ENCODE results near the gene PODNL1. TPM values are rescaled to one million over a fixed set of nuclear protein-coding genes. Genes with fewer than 3 reads are reported as not detected.
"Not testable (repeated sequence)": the region's sequence is repeated elsewhere in the genome, so short reads cannot be mapped to it uniquely, and the experiment has no call there.

Gene PODNL1
- total RNA-seq, 2 experiments from 2014 or later: 0.25 to 0.46 TPM

DNA sequence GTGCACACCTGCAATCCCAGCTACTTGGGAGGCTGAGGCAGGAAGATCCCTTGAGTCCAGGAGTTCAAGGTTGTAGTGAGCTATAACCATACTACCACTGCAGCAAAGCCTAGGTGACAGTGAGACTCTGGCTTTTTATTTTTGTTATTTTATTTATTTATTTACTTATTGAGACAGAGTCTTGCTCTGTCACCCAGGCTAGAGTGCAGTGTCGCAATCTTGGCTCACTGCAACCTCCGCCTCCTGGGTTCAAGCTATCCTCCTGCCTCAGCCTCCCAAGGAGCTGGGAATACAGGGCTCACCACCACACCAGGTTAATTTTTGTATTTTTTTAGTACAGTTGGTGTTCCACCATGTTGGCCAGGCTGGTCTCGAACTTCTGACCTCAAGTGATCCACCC, 35.3 kb upstream of the PODNL1 start:
- H3K9me3 Mint-ChIP-seq (ENCODE audit: low read depth); H3K27ac Mint-ChIP-seq; ATAC-seq; intact Hi-C loops (cut with DNase I, micrococcal nuclease); H3K4me1 Mint-ChIP-seq; H3K27me3 Mint-ChIP-seq; DNase-seq; H3K4me3 Mint-ChIP-seq; POLR2A ChIA-PET: not testable (repeated sequence)
- CTCF ChIA-PET: interaction anchor here (0.7 kb wide), 2 partner anchors 80 to 142 kb away, joined by 3 read pairs; no protein-coding TSS in a partner anchor
- peaks cover 10% of the 10 kb centered on the region for H3K36me3 Mint-ChIP-seq (ENCODE audit: low read depth)

DNA sequence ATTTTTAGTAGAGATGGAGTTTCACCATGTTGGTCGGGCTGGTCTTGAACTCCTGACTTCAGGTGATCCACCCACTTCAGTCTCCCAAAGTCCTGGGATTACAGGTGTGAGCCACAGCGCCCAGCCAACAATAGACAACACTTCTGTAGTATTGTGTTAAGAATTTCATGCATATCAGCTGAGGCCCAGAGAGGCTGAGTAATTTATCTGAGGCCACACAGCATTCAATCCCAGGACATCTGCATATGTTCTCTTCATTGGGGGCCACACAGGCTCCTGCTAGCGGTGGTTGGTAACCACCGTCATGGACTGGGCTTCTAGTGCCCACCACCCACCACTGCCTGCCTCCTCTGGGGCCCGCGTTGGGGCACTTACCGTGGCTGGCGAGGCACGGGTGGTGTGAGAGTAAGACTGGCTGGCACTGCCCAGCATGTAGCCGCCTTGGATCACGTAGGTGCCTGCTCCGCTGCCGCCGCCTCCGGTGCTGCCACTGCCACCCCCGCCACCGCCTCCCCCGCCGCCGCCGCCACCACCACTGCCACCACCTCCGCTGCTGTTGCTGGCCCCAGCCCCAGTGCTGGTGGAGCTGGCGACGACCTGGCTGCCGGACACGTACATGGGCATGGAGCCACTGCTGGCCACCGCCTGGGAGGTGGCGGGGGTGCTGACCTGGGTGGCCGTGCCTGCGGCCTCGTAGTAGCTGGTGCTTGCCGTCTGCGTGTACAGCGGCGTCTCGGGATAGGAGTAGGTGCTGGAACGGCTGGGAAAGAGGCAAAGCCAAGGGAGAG, 34.3 kb upstream of the PODNL1 start:
- intact Hi-C loops (cut with DNase I, micrococcal nuclease): no loop called here
- CTCF ChIA-PET: interaction anchor here (0.7 kb wide), 2 partner anchors 80 to 142 kb away, joined by 3 read pairs; no protein-coding TSS in a partner anchor
- POLR2A ChIA-PET: no interaction called here
- Mint-ChIP-seq H3K27ac (no peak overlapping the region), H3K36me3 (ENCODE audit: low read depth) (peaks cover 10% of the 10 kb centered on the region), H3K9me3 (ENCODE audit: low read depth) (no peaks in the 10 kb centered on the region), H3K4me3 (no peak overlapping the region), H3K4me1 (peaks cover 8% of the 10 kb centered on the region), H3K27me3 (no peaks in the 10 kb centered on the region)
- DNase-seq (no peak), ATAC-seq (no peak)

DNA sequence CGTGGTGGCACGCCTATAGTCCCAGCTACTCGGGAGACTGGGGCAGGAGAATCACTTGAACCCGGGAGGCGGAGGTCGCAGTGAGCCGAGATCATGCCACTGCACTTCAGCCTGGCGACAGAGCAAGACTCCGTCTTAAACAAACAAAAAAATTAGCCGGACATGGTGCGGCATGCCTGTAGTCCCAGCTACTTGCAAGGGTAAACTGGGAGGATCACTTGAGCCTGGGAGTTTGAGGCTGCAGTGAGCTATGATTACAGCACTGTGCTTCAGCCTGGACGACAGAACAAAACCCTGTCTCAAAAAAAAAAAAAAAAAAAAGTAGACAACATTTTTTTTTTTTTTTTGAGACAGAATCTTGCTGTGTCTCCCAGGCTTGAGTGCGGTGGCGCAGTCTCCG, 33.7 kb upstream of the PODNL1 start:
- H3K4me1 Mint-ChIP-seq; H3K27ac Mint-ChIP-seq; H3K27me3 Mint-ChIP-seq; ATAC-seq; CTCF ChIA-PET; DNase-seq; H3K4me3 Mint-ChIP-seq; POLR2A ChIA-PET; intact Hi-C loops (cut with DNase I, micrococcal nuclease); H3K9me3 Mint-ChIP-seq (ENCODE audit: low read depth): not testable (repeated sequence)
- H3K36me3 Mint-ChIP-seq (ENCODE audit: low read depth): peaks cover 10% of the 10 kb centered on the region

DNA sequence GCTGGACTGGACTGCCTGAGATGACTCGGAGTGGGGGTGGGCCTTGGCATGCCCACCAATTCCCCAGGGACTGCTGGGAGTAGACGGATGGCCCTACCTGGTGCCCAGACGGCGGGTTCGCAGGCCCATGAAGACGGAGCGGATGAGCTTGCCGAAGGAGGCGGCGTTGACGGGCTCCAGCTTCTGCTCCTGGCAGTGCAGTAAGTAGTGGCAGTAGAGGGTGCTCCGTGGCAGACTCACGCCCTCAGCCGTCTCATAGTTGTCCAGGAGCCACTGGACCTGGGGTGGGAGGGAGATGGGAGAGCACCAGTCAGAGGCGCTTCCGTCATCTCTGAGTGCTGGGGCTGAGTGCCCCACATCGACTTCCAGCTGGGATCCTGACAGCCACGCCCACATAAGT, 31.7 kb upstream of the PODNL1 start:
- DNase-seq (no peak), ATAC-seq (no peak)
- Mint-ChIP-seq H3K27ac (no peak overlapping the region), H3K4me1 (peaks cover 8% of the 10 kb centered on the region), H3K27me3 (no peaks in the 10 kb centered on the region), H3K4me3 (no peak overlapping the region), H3K36me3 (ENCODE audit: low read depth) (peaks cover 13% of the 10 kb centered on the region), H3K9me3 (ENCODE audit: low read depth) (no peaks in the 10 kb centered on the region)
- ChIA-PET CTCF (interaction anchor here (0.6 to 1.2 kb wide), 5 partner anchors 9 to 113 kb away, joined by 3 read pairs; partner anchors contain the start of gene DCAF15), POLR2A (no interaction called here)
- intact Hi-C loops (cut with DNase I, micrococcal nuclease): no loop called here

DNA sequence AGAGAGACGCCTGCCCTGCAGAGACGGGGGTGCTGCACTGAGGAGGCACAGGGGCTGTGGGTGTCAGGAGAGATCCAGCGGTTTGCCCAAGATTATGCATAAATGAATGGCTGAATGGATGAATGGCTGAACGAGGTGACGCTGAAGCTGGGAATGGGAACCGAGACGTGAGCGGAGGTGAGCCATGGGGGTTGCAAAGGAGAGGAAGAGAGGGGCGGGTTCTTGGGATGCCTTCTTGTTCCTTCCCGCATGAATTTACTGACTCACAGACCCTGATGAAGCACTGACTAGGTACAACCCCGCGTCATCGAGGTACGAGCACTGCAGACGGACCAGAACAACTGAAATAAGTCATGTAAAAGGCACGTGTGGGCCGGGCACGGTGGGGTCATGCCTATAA, 30.8 kb upstream of the PODNL1 start:
- no peak for DNase-seq
- CTCF ChIA-PET: no interaction called here

DNA sequence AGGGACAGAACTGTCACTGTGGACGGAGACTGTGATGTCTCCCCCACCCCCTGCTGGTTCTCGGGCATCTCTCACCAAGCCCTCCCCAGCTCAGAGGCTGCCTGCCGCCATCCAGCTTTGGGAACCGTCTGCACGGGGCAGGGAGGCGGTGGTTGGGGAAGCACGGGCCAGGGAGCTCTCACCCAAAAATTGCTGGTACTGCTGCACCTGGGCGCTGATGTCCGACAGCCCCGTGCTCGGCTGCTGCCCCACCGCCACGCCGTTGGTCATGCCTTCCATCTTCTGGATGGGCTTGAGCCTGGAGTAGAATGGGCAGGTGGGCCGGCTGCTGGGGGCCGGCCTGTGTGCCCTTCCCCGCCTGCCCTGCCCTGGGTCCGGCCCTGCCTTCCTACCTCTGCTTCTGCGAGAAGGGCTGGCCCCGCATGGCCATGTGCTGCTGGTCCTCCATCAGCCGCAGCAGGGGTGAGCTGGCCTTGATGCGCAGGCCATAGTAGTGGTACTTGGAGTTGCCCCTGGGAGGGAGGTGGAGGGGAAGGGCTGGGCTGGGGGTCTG, 30.2 kb upstream of the PODNL1 start:
- Mint-ChIP-seq H3K4me3 (no peak overlapping the region), H3K36me3 (ENCODE audit: low read depth) (peaks cover 7% of the 10 kb centered on the region), H3K4me1 (no peaks in the 10 kb centered on the region), H3K27ac (no peak overlapping the region), H3K27me3 (no peaks in the 10 kb centered on the region), H3K9me3 (ENCODE audit: low read depth) (no peaks in the 10 kb centered on the region)
- ATAC-seq: no peak
- ChIA-PET CTCF (interaction anchor here (0.8 kb wide), 1 partner anchor 87 kb away, joined by 5 read pairs; no protein-coding TSS in a partner anchor), POLR2A (no interaction called here)
- no peak for DNase-seq
- intact Hi-C loops (cut with DNase I, micrococcal nuclease): no loop called here

More for the DNA sequence above, 30.8 kb upstream of the PODNL1 start:
- POLR2A ChIA-PET: no interaction called here
- H3K4me1 Mint-ChIP-seq: peaks cover 2% of the 10 kb centered on the region
- H3K4me3 Mint-ChIP-seq: no peak overlapping the region
- ATAC-seq: no peak
- H3K27ac Mint-ChIP-seq: no peak overlapping the region
- no peaks in the 10 kb centered on the region for H3K27me3 Mint-ChIP-seq
- peaks cover 8% of the 10 kb centered on the region for H3K36me3 Mint-ChIP-seq (ENCODE audit: low read depth)
- no peaks in the 10 kb centered on the region for H3K9me3 Mint-ChIP-seq (ENCODE audit: low read depth)
- intact Hi-C loops (cut with DNase I, micrococcal nuclease): no loop called here

DNA sequence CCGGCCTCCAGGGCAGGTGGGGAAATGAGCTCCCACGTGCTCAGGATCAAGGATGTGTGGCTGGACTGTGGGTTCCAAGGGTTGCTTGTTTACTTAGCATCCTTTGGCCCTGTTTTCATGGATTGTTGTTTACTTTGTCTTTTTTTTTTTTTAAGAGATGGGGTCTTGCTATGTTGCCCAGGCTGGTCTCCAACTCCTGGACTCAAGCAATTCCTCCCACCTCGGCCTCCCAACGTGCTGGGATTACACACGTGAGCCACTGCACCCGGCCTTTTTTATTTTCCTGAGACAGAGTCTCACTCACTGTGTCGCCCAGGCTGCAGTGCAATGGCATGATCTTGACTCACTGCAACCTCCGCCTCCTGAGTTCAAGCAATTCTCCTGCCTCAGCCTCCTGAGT, 29.0 kb upstream of the PODNL1 start:
- H3K27ac Mint-ChIP-seq; H3K9me3 Mint-ChIP-seq (ENCODE audit: low read depth); H3K4me3 Mint-ChIP-seq; ATAC-seq; intact Hi-C loops (cut with DNase I, micrococcal nuclease); DNase-seq; H3K4me1 Mint-ChIP-seq; H3K27me3 Mint-ChIP-seq; POLR2A ChIA-PET; H3K36me3 Mint-ChIP-seq (ENCODE audit: low read depth): not testable (repeated sequence)
- CTCF ChIA-PET: interaction anchor here (0.6 kb wide), 1 partner anchor 36 kb away, joined by 4 read pairs; no protein-coding TSS in a partner anchor

DNA sequence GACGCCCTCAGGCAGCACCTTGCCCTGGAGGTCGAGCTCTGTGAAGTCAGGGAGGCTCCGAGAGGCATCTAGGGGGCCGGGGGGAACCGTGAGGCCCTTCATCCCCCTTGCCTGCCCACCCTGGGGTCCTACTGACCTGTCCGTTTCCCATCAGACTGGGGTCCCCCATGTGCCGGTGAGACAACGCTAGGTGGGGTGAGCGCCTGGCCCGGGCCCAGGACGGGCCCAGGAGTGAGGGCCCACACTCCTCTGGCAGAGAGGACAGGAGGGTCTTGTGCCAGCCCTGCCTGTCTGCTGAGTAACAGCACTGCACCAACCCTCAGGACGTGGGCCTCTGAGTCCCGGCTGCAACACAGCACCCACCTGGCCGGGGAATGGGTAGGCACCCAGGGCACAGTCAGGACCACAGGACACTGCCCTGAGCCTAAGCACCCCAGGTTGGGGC, 28.5 kb upstream of the PODNL1 start:
- Mint-ChIP-seq H3K4me1 (no peaks in the 10 kb centered on the region), H3K4me3 (no peak overlapping the region), H3K27me3 (no peaks in the 10 kb centered on the region), H3K27ac (no peak overlapping the region), H3K9me3 (ENCODE audit: low read depth) (no peaks in the 10 kb centered on the region), H3K36me3 (ENCODE audit: low read depth) (peaks cover 8% of the 10 kb centered on the region)
- ATAC-seq: no peak
- ChIA-PET CTCF (no interaction called here), POLR2A (no interaction called here)
- intact Hi-C loops (cut with DNase I, micrococcal nuclease): no loop called here
- no peak for DNase-seq

DNA sequence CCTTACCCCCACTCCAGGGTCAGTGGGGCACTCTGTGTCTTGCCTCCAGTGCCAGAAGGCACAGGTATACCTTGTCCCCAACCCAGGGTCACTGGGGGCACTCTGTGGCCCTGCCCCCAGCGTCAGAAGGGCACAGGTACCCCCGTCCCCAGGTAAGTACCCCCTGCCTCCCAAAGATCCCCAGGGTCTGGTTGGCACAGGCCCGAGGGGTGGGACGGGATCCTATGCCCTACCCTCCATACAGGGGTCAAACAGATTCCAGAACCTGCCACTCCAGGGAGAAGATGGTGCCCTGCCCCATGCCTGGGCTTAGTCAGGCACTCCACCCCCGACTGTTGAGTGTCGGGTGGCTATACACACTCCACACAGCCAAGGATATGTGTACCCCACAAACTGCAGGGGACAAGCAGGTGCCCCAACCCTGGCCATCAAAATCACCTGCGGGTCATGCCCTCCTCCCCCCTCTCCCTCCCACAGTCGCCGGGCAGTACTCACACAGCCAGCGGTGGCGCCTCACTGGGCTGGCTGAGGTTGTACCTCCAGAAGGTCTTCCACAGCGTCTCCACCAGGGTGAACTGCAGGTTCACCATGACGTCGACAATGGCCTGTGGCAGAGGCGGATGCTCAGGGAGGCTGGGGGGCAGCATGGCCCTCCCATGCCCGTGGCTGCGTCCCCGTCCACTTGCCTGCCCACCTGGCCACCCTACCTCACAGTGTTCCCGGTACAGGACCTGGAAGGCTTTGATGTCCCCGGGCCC, 27.9 kb upstream of the PODNL1 start:
- Mint-ChIP-seq H3K27me3 (no peaks in the 10 kb centered on the region), H3K36me3 (ENCODE audit: low read depth) (peaks cover 13% of the 10 kb centered on the region), H3K27ac (no peak overlapping the region), H3K4me1 (no peaks in the 10 kb centered on the region), H3K9me3 (ENCODE audit: low read depth) (no peaks in the 10 kb centered on the region), H3K4me3 (no peak overlapping the region)
- ChIA-PET CTCF (no interaction called here), POLR2A (no interaction called here)
- no peak for ATAC-seq
- no peak for DNase-seq
- intact Hi-C loops (cut with DNase I, micrococcal nuclease): no loop called here

DNA sequence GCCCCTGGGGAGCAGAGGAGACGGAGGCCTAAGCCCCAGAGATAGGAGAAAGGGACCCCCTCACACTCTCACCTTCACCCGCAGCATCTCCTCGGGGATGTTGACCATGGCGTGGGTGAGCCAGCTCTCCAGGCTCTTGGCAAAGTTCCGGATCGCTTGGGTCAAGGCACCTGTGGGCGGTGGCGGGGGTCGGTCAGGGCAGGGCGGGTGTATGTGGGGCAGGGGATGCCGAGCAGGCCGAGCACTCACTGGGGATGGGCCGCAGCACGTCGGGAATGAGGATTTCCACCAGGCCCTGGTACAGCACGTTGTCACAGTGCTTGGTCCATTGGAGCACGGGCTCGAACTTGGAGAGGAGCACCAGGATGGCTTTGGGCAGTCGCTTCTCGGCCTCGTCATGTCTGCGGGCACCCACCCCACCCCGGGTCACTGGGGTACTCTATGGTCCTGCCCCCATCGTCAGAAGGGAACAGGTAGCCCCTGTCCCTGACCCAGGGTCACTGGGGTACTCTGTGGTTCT, 27.2 kb upstream of the PODNL1 start:
- no peak overlapping the region for H3K4me3 Mint-ChIP-seq
- peaks cover 13% of the 10 kb centered on the region for H3K36me3 Mint-ChIP-seq (ENCODE audit: low read depth)
- H3K9me3 Mint-ChIP-seq (ENCODE audit: low read depth): no peaks in the 10 kb centered on the region
- ATAC-seq (no peak), DNase-seq (no peak)
- no peaks in the 10 kb centered on the region for H3K27me3 Mint-ChIP-seq
- no peaks in the 10 kb centered on the region for H3K4me1 Mint-ChIP-seq
- no peak overlapping the region for H3K27ac Mint-ChIP-seq
- ChIA-PET POLR2A (no interaction called here), CTCF (no interaction called here)
- intact Hi-C loops (cut with DNase I, micrococcal nuclease): no loop called here

DNA sequence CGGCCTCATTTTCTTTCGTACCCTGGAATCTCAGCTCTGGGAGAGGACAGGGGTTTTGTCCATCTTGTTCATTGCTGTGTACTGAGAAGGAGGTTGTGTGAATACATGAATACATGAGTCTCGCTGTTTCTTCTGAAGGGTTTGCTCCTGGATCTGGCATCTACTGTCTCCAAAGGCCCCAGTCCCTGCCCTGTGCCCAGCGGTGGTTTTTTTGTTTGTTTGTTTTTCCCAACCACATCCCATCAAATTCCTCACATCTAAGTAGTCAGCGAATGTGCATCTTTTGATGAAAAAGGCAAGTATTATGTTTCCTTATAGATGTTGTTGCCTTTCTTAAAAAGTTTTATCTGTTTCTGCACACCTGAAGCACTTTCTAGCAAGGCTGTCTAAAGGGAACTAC, 26.6 kb upstream of the PODNL1 start:
- no peak for DNase-seq
- ChIA-PET CTCF (no interaction called here), POLR2A (no interaction called here)
- H3K4me3 Mint-ChIP-seq: no peak overlapping the region
- H3K36me3 Mint-ChIP-seq (ENCODE audit: low read depth): peaks cover 16% of the 10 kb centered on the region
- H3K27ac Mint-ChIP-seq: no peak overlapping the region
- no peaks in the 10 kb centered on the region for H3K27me3 Mint-ChIP-seq
- ATAC-seq: no peak
- H3K9me3 Mint-ChIP-seq (ENCODE audit: low read depth): no peaks in the 10 kb centered on the region
- intact Hi-C loops (cut with DNase I, micrococcal nuclease): no loop called here
- H3K4me1 Mint-ChIP-seq: no peaks in the 10 kb centered on the region
